Activated CD8-positive, alpha-beta memory T cell treated with anti-CD3 and anti-CD28 coated beads, Interleukin-2, amount 10 ng/mL, durations not matched to agents 7 days and 5 days (primary cell): ENCODE data around the gene EVX2. TPM values are rescaled to one million over a fixed set of nuclear protein-coding genes. Genes with fewer than 3 reads are reported as not detected.

ENCODE experiments used
- ATAC-seq: fragments of 150-1000 bp; cut with Tn5 transposase; one replicate; pipeline ENCODE4 v1.10.0; 2021; ENCODE audit warnings: moderate library complexity
- CTCF ChIA-PET: fragments of 350-600 bp; sonication (Branson Sonifier 250); formaldehyde crosslinking; loops from one replicate; lab custom pipeline; 2021; ENCODE audit warnings: antibody characterized with exemption; lab: Charles Lee
- DNase-seq: peaks from one replicate; pipeline ENCODE4 v3.0.0-alpha.2; 2020
- H3K27ac Mint-ChIP-seq: one replicate; pipeline ENCODE4 v1.8.0; 2021; ENCODE audit warnings: mild to moderate bottlenecking, mixed read lengths
- H3K27me3 Mint-ChIP-seq: one replicate; pipeline ENCODE4 v1.8.0; 2021; ENCODE audit warnings: mixed read lengths
- H3K36me3 Mint-ChIP-seq: one replicate; pipeline ENCODE4 v1.8.0; 2021; ENCODE audit warnings: mild to moderate bottlenecking, mixed read lengths
- H3K4me1 Mint-ChIP-seq: one replicate; pipeline ENCODE4 v1.8.0; 2021; ENCODE audit warnings: mixed read lengths
- H3K4me3 Mint-ChIP-seq: one replicate; pipeline ENCODE4 v1.8.0; 2021; ENCODE audit warnings: mild to moderate bottlenecking, moderate library complexity, mixed read lengths
- H3K9me3 Mint-ChIP-seq: one replicate; pipeline ENCODE4 v1.8.0; 2022; ENCODE audit warnings: low read depth, mixed read lengths
- total RNA-seq, 2 experiments: library from RNA; stranded (reverse); gene quantifications; one replicate each; pipeline ENCODE4 v1.2.3, GENCODE V29; 2021

Gene EVX2
- total RNA-seq, 2 experiments from 2014 or later, result not detected

GRCh38 chr2:176126929-176127773 lies 43.4 kb upstream of the EVX2 start:
- DNase-seq (peak; percentile 68), ATAC-seq (no peak)
- no peak overlapping the region for H3K27ac Mint-ChIP-seq
- H3K27me3 Mint-ChIP-seq, result peaks cover 84% of the 10 kb centered on the region
- H3K4me1 Mint-ChIP-seq, result peaks cover 7% of the 10 kb centered on the region
- peaks cover 4% of the 10 kb centered on the region for H3K36me3 Mint-ChIP-seq
- no peaks in the 10 kb centered on the region for H3K9me3 Mint-ChIP-seq
- H3K4me3 Mint-ChIP-seq, result no peak overlapping the region
- CTCF ChIA-PET, result interaction anchor here (0.7 to 3.5 kb wide), 33 partner anchors 9 to 1023 kb away, joined by 3 to 32 read pairs (median 4); no protein-coding TSS in a partner anchor

GRCh38 chr2:176125772-176126054 lies 42.0 kb upstream of the EVX2 start:
- ATAC-seq (no peak), DNase-seq (no peak)
- Mint-ChIP-seq H3K9me3 (no peaks in the 10 kb centered on the region), H3K4me3 (no peak overlapping the region), H3K27ac (no peak overlapping the region), H3K4me1 (peaks cover 4% of the 10 kb centered on the region), H3K27me3 (peaks cover 84% of the 10 kb centered on the region), H3K36me3 (peaks cover 4% of the 10 kb centered on the region)
- CTCF ChIA-PET, result interaction anchor here (1.0 to 3.5 kb wide), 9 partner anchors 15 to 1022 kb away, joined by 3 to 32 read pairs (median 10); no protein-coding TSS in a partner anchor

- peaks cover 2% of the 10 kb centered on the region for H3K4me1 Mint-ChIP-seq
- no peak for ATAC-seq
- CTCF ChIA-PET, result interaction anchor here (1.0 to 3.4 kb wide), 7 partner anchors 15 to 1023 kb away, joined by 3 to 32 read pairs (median 5); no protein-coding TSS in a partner anchor
- no peaks in the 10 kb centered on the region for H3K9me3 Mint-ChIP-seq
- no peak overlapping the region for H3K27ac Mint-ChIP-seq
- no peak overlapping the region for H3K4me3 Mint-ChIP-seq
- H3K27me3 Mint-ChIP-seq, result peaks cover 87% of the 10 kb centered on the region
- DNase-seq, result no peak
- peaks cover 4% of the 10 kb centered on the region for H3K36me3 Mint-ChIP-seq
Observed at GRCh38 chr2:176124947-176125771, 41.4 kb upstream of the EVX2 start.

GRCh38 chr2:176124110-176124946 lies 40.6 kb upstream of the EVX2 start:
- peaks cover 92% of the 10 kb centered on the region for H3K27me3 Mint-ChIP-seq
- no peak overlapping the region for H3K27ac Mint-ChIP-seq
- H3K36me3 Mint-ChIP-seq, result peaks cover 4% of the 10 kb centered on the region
- H3K9me3 Mint-ChIP-seq, result no peaks in the 10 kb centered on the region
- no peak overlapping the region for H3K4me3 Mint-ChIP-seq
- peaks cover 2% of the 10 kb centered on the region for H3K4me1 Mint-ChIP-seq
- no peak for ATAC-seq
- CTCF ChIA-PET, result interaction anchor here (3.1 kb wide), 1 partner anchor 1023 kb away, joined by 28 read pairs; no protein-coding TSS in a partner anchor
- no peak for DNase-seq

GRCh38 chr2:176123411-176124109 lies 39.8 kb upstream of the EVX2 start:
- peaks cover 3% of the 10 kb centered on the region for H3K36me3 Mint-ChIP-seq
- peaks cover 1% of the 10 kb centered on the region for H3K9me3 Mint-ChIP-seq
- H3K4me1 Mint-ChIP-seq, result peaks cover 5% of the 10 kb centered on the region
- DNase-seq (no peak), ATAC-seq (no peak)
- CTCF ChIA-PET, result no interaction called here
- H3K27me3 Mint-ChIP-seq, result peaks cover 91% of the 10 kb centered on the region
- H3K4me3 Mint-ChIP-seq, result no peak overlapping the region
- peak overlapping the region; percentile 27 for H3K27ac Mint-ChIP-seq

DNA sequence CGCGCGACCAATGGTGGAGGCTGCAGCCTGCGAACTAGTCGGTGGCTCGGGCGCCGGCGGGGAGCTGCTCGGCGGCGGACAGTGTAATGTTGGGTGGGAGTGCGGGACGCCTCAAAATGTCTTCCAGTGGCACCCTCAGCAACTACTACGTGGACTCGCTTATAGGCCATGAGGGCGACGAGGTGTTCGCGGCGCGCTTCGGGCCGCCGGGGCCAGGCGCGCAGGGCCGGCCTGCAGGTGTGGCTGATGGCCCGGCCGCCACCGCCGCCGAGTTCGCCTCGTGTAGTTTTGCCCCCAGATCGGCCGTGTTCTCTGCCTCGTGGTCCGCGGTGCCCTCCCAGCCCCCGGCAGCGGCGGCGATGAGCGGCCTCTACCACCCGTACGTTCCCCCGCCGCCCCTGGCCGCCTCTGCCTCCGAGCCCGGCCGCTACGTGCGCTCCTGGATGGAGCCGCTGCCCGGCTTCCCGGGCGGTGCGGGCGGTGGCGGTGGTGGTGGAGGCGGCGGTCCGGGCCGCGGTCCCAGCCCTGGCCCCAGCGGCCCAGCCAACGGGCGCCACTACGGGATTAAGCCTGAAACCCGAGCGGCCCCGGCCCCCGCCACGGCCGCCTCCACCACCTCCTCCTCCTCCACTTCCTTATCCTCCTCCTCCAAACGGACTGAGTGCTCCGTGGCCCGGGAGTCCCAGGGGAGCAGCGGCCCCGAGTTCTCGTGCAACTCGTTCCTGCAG lies 39.1 kb upstream of the EVX2 start, which contains the start of gene HOXD9:
Gene HOXD9 (plus strand): TSS at position 37 of the 728 bp plus-strand sequence. CDS start 50 bp downstream, at position 87.
- Mint-ChIP-seq H3K4me1 (peaks cover 4% of the 10 kb centered on the region), H3K27me3 (peaks cover 91% of the 10 kb centered on the region), H3K36me3 (no peaks in the 10 kb centered on the region), H3K4me3 (no peak within 1 kb of the TSS), H3K9me3 (peaks cover 1% of the 10 kb centered on the region), H3K27ac (peak within 1 kb of the TSS; percentile 27)
- DNase-seq, result no peak
- no peak for ATAC-seq
- CTCF ChIA-PET, result interaction anchor here (1.0 kb wide), 1 partner anchor 1026 kb away, joined by 3 read pairs; no protein-coding TSS in a partner anchor

- H3K4me1 Mint-ChIP-seq, result peaks cover 4% of the 10 kb centered on the region
- CTCF ChIA-PET, result interaction anchor here (1.0 kb wide), 1 partner anchor 1027 kb away, joined by 3 read pairs; no protein-coding TSS in a partner anchor
- no peak for ATAC-seq
- H3K36me3 Mint-ChIP-seq, result no peaks in the 10 kb centered on the region
- no peak overlapping the region for H3K27ac Mint-ChIP-seq
- peaks cover 1% of the 10 kb centered on the region for H3K9me3 Mint-ChIP-seq
- no peak overlapping the region for H3K4me3 Mint-ChIP-seq
- H3K27me3 Mint-ChIP-seq, result peaks cover 91% of the 10 kb centered on the region
- DNase-seq, result no peak
Observed at GRCh38 chr2:176122052-176122682, 38.4 kb upstream of the EVX2 start.

GRCh38 chr2:176121190-176122051 lies 37.7 kb upstream of the EVX2 start:
- CTCF ChIA-PET, result interaction anchor here (1.0 to 1.1 kb wide), 2 partner anchors 8 to 1028 kb away, joined by 3 read pairs; partner anchors contain the start of gene HOXD8
- peaks cover 91% of the 10 kb centered on the region for H3K27me3 Mint-ChIP-seq
- H3K4me3 Mint-ChIP-seq, result no peak overlapping the region
- ATAC-seq (no peak), DNase-seq (no peak)
- H3K27ac Mint-ChIP-seq, result no peak overlapping the region
- H3K36me3 Mint-ChIP-seq, result no peaks in the 10 kb centered on the region
- peaks cover 4% of the 10 kb centered on the region for H3K4me1 Mint-ChIP-seq
- H3K9me3 Mint-ChIP-seq, result peaks cover 1% of the 10 kb centered on the region

DNA sequence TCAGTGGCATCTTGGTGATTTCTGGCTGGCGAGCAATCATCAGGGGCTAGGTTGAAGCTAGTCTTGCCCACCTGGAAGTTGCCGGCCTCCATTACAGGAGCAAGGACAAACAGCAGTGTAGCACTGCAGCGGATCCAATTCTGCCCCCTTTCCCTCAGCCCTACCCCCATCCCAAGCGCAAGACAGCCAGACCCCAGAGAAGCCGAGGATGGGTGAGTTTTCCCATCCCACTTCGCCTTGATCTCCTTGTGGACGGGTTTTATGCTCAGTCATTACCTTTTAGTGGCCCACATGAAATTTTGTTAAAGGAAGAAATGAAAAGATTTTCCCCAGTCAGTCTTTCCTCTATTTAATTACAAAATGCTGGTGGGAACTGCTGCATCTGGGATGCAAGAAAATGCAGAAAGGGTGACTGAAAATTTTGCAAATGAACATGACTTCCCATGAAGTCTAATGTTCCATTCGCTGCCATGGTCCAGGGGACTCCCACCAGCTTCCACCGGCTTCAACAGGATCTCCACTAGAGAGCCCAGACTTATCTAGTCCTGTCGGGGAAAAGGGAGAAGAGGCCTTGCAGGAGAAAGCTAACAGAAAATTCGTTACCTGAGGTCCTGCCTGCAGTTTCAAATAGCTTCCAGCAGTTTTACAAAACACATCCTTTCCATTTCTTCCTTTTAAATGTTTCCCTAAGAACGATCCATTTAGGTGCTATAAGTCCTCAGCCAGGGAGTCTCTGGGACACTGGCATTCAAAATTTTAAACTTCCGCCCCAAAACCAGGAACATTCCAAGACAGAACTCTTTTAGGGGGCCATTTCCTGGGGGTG lies 36.8 kb upstream of the EVX2 start:
- no peak overlapping the region for H3K4me3 Mint-ChIP-seq
- H3K27me3 Mint-ChIP-seq, result peaks cover 91% of the 10 kb centered on the region
- no peak overlapping the region for H3K27ac Mint-ChIP-seq
- CTCF ChIA-PET, result interaction anchor here (0.6 to 1.5 kb wide), 4 partner anchors 9 to 25 kb away, joined by 3 to 7 read pairs (median 3); partner anchors contain the start of gene HOXD8
- no peak for DNase-seq
- no peak for ATAC-seq
- peaks cover 1% of the 10 kb centered on the region for H3K9me3 Mint-ChIP-seq
- no peaks in the 10 kb centered on the region for H3K36me3 Mint-ChIP-seq
- H3K4me1 Mint-ChIP-seq, result peaks cover 4% of the 10 kb centered on the region
